ENCODE measurements around the gene YJEFN3. TPM values are rescaled to one million over a fixed set of nuclear protein-coding genes. Genes with fewer than 3 reads are reported as not detected.

The YJEFN3 gene
- total and polyA plus RNA-seq, 2 of the 8 experiments (the other 6 are each of a cell fraction or from before 2014, with no cell fraction given): 5.7 to 9.4 TPM

DNA sequence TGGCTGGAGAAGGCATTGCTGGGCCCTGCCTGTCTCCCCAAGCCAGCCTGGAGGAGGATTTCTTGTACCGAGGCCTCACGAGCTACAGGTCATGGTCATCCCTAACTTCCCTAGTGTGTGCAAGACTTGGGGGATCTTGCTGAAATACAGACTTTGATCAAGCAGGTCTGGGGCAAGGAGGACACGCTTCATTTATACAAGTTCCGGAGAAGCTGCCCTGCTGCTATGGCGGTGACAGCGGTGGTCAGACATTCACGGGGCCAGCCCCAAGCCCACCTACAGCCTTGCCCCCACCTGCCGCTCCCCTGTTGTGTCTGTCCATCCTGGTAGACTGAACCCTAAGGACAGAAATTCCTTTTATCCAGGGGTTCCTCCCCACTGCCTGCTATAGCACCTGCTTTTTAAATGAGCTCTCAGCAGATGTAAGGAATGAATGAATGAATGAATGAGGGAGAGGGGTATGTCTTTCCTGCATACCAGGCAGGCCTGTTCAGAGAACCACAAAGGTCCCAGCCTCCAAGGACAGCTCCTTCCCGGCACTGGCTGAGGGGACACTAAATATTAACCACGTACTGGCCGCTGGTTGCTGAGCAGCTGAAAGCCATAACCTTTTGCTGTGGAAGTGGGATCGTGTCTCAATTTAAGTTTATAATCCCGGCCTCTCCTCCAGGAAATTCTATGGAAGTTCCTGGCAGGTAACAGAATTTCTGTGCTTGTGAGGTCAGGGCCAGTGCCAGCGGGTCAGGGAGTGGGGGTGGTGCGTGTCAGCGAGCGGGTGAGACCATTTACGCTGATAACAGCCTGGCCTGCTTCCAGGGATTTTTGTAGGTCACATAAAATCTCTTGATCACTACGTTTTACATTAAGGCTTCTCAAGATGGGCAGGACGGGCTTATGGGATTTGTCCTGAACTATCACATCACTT, 40.5 kb upstream of the YJEFN3 start:
- Histone ChIP-seq H3K4me1 (replicated peaks in 1 of 4; ENCODE audit: control insufficient read depth in 3 of 4, insufficient read depth in 4 of 4, low read length in 3 of 4) (peaks cover 11 to 28% (median 19%) of the 10 kb centered on the region in 4 experiments), H2BK5ac (ENCODE audit: low read depth, low read length) (peak overlapping the region; percentile 75; the same call in 1 of the 2 replicates), H3K4me2 (ENCODE audit: insufficient read depth in 1 of 2, low read depth in 2 of 2, low read length in 2 of 2) (peak overlapping the region; percentile 22 to 45; a peak in 2 of 4 replicates), H2BK15ac (ENCODE audit: low read length) (no peak overlapping the region), H3K79me2 (ENCODE audit: control insufficient read depth in 1 of 2, insufficient read depth in 2 of 2, low read length in 2 of 2) (peaks cover 0 to 62% of the 10 kb centered on the region in 2 experiments; a peak in 2 of 4 replicates), H3K18ac (ENCODE audit: extremely low read depth, low read length) (no peak overlapping the region), H4K5ac (ENCODE audit: insufficient read length, low read depth, low read length) (no peak overlapping the region), H2BK120ac (replicated peaks; ENCODE audit: low read depth, low read length) (no peak overlapping the region), H3K36me3 (ENCODE audit: control insufficient read depth in 2 of 4, insufficient read depth in 4 of 4, low read length in 3 of 4) (peaks cover 0 to 8% (median 1%) of the 10 kb centered on the region in 4 experiments; a peak in 4 of 8 replicates), H2AFZ (ENCODE audit: low read length) (no peak overlapping the region), H2AK5ac (ENCODE audit: low read depth, low read length) (peak overlapping the region; percentile 61; the same call in 1 of the 2 replicates), H3K9me3 (ENCODE audit: insufficient read depth in 2 of 2, low read depth in 1 of 2, low read length in 1 of 2) (no peaks in the 10 kb centered on the region), H4K20me1 (replicated peaks in 1 of 2; ENCODE audit: control insufficient read depth in 1 of 2, insufficient read depth in 2 of 2, low read length in 2 of 2) (peaks cover 12 to 31% of the 10 kb centered on the region in 2 experiments), H3K23me2 (ENCODE audit: low read depth, low read length) (no peaks in the 10 kb centered on the region), H3K4ac (replicated peaks; ENCODE audit: insufficient read length, low read depth, low read length) (no peak overlapping the region), H3K27ac (ENCODE audit: low read depth, low read length) (peak overlapping the region; percentile 44; the same call in 1 of the 2 replicates), H3K14ac (ENCODE audit: insufficient read length) (no peak overlapping the region), H3K23ac (ENCODE audit: insufficient read length) (no peak overlapping the region), H4K91ac (replicated peaks; ENCODE audit: insufficient read length, low read length) (no peak overlapping the region), H3K27me3 (replicated peaks in 1 of 4; ENCODE audit: control insufficient read depth in 3 of 4, extremely low read depth in 1 of 4, insufficient read depth in 3 of 4, low read length in 3 of 4) (no peaks in the 10 kb centered on the region), H2BK12ac (ENCODE audit: low read depth, low read length) (peak overlapping the region; percentile 50; the same call in 1 of the 2 replicates), H3K56ac (replicated peaks; ENCODE audit: insufficient read length, low read depth, low read length) (no peak overlapping the region), H3K9ac (replicated peaks in 1 of 4; ENCODE audit: extremely low read depth in 1 of 4, low read depth in 3 of 4, low read length in 3 of 4) (peak overlapping the region in 1 of 4 experiments; percentile 12; a peak in 1 of 7 replicates), H3K79me1 (ENCODE audit: low read depth, low read length) (peaks cover 21% of the 10 kb centered on the region), H3K4me3 (ENCODE audit: extremely low read depth in 1 of 4, insufficient read depth in 2 of 4, low read depth in 3 of 4, low read length in 4 of 4) (peak overlapping the region in 1 of 4 experiments; percentile 11; a peak in 1 of 8 replicates), H2BK20ac (ENCODE audit: low read length) (no peak overlapping the region), H4K8ac (ENCODE audit: extremely low read depth, insufficient read depth, low read length) (no peak overlapping the region)
- DNase-seq (ENCODE audit: low read depth in 1 of 2, low spot score in 2 of 2) (no peak), FAIRE-seq (no peak)
- POLR2A ChIA-PET (ENCODE audit: partially characterized antibody): interaction anchor here (0.6 to 4.3 kb wide), 17 partner anchors 13 to 169 kb away, joined by 3 to 44 read pairs (median 5); partner anchors contain the start of genes GATAD2A, NDUFA13 and TSSK6
- CTCF ChIA-PET (ENCODE audit: partially characterized antibody): interaction anchor here (0.6 to 9.8 kb wide), 14 partner anchors 12 to 180 kb away, joined by 3 to 146 read pairs (median 5); partner anchors contain the start of gene GATAD2A
- WGBS, 2 experiments (ENCODE audit: extremely low coverage in 1 of 2, insufficient coverage in 1 of 2, insufficient read length in 1 of 2, insufficient replicate concordance in 2 of 2, low coverage in 1 of 2, low lambda C conversion rate in 2 of 2, missing lambda C conversion rate in 1 of 2): 89% methylated on average over 20 of the region's 20 CpGs; no CpG with 5 or more reads in 1 of the 2 experiments
- TF ChIP-seq FOSL1 (IDR thresholded peaks at IDR 0.05; ENCODE audit: insufficient read depth, low read depth, low read length): no peak
- TF ChIP-seq JUN (IDR thresholded peaks at IDR 0.05; ENCODE audit: low read depth, low read length): no peak
- TF ChIP-seq TCF12 (IDR thresholded peaks at IDR 0.05; ENCODE audit: low read depth, low read length): no peak
- TF ChIP-seq BRCA1 (IDR thresholded peaks at IDR 0.05; ENCODE audit: low read depth, low read length): no peak
- no peak for TF ChIP-seq SAP30 (IDR thresholded peaks at IDR 0.05; ENCODE audit: insufficient read depth, insufficient replicate concordance, low read length)
- TF ChIP-seq HDAC6 (IDR thresholded peaks at IDR 0.05; ENCODE audit: low read depth, low read length): no peak
- TF ChIP-seq KDM1A (IDR thresholded peaks at IDR 0.05; ENCODE audit: borderline replicate concordance, low read length): no peak
- TF ChIP-seq KDM4A (IDR thresholded peaks at IDR 0.05; ENCODE audit: low read depth, low read length, severe bottlenecking): no peak
- no peak for TF ChIP-seq HDAC2 (IDR thresholded peaks at IDR 0.05; ENCODE audit: borderline replicate concordance in 1 of 2, low read depth in 2 of 2, low read length in 2 of 2)
- no peak for TF ChIP-seq MAFK (IDR thresholded peaks at IDR 0.05; ENCODE audit: low read depth, low read length)

All from H1 (cell line).